IMR-90 (cell line): ENCODE data around the gene PRKCSH. TPM values are rescaled to one million over a fixed set of nuclear protein-coding genes. Genes with fewer than 3 reads are reported as not detected.

Experiments
- ATAC-seq: fragments of 200-7000 bp; cut with Tn5 transposase; 2 replicates; pipeline ENCODE4 v1.9.1; 2020; ENCODE audit warnings: low read depth, mild to moderate bottlenecking, moderate library complexity
- BruUV-seq: library from RNA; stranded (reverse); fragments of 400-500 nt; replicated peaks from 2 replicates; lab custom pipeline; 2021; lab: Mats Ljungman, UMichigan
- CTCF ChIA-PET: fragments of 300-600 bp; formaldehyde crosslinking; extraction: SDS; loops from one replicate; lab custom pipeline; 2021; ENCODE audit warnings: antibody characterized with exemption; lab: Yijun Ruan, JAX
- POLR2A ChIA-PET: fragments of 300-600 bp; sonication (Branson Sonifier 250); formaldehyde crosslinking; loops from one replicate; lab custom pipeline; 2022; ENCODE audit warnings: antibody characterized with exemption; ENCODE audit not compliant: unreplicated experiment; lab: Charles Lee
- DNase-seq: peaks from one replicate; pipeline ENCODE4 v3.0.0; 2013
- H2AFZ ChIP-seq: replicated peaks from 2 replicates; pipeline ENCODE3; 2013; ENCODE audit warnings: low read length, mild to moderate bottlenecking; ENCODE audit not compliant: poor library complexity
- H2AK5ac ChIP-seq: 2 replicates; pipeline ENCODE4 v1.6.1; 2013; ENCODE audit warnings: low read depth, low read length, inconsistent platforms
- H2AK9ac ChIP-seq: replicated peaks from 2 replicates; pipeline ENCODE3; 2013; ENCODE audit warnings: mild to moderate bottlenecking, low read depth, low read length, moderate library complexity; ENCODE audit not compliant: poor library complexity
- H2BK120ac ChIP-seq: 2 replicates; pipeline ENCODE4 v1.6.1; 2013; ENCODE audit warnings: low read depth, low read length, inconsistent platforms
- H2BK15ac ChIP-seq: 3 replicates; pipeline ENCODE4 v1.6.1; 2013; ENCODE audit warnings: low read depth, low read length, inconsistent platforms
- H2BK20ac ChIP-seq: 2 replicates; pipeline ENCODE4 v1.6.1; 2013; ENCODE audit warnings: low read depth, mild to moderate bottlenecking, inconsistent platforms, low read length, moderate library complexity
- H2BK5ac ChIP-seq: 2 replicates; pipeline ENCODE4 v1.6.1; 2013; ENCODE audit warnings: mild to moderate bottlenecking, low read depth, low read length, inconsistent platforms; ENCODE audit not compliant: poor library complexity, severe bottlenecking
- H3K14ac ChIP-seq: replicated peaks from 2 replicates; pipeline ENCODE4 v1.6.1; 2013; ENCODE audit warnings: low read depth, low read length, inconsistent platforms
- H3K18ac ChIP-seq: 2 replicates; pipeline ENCODE4 v1.6.1; 2013; ENCODE audit warnings: low read depth, low read length, control low read depth
- H3K23ac ChIP-seq: 2 replicates; pipeline ENCODE4 v1.6.1; 2013; ENCODE audit warnings: low read depth, low read length, inconsistent platforms
- H3K27ac ChIP-seq: 2 replicates; pipeline ENCODE4 v1.5.1; 2013; ENCODE audit warnings: mild to moderate bottlenecking, control low read depth, low read length; ENCODE audit not compliant: insufficient read depth
- H3K27me3 ChIP-seq: 2 replicates; pipeline ENCODE4 v1.6.1; 2013; ENCODE audit warnings: low read length; ENCODE audit not compliant: control insufficient read depth, insufficient read depth
- H3K36me3 ChIP-seq: 2 replicates; pipeline ENCODE4 v1.6.1; 2013; ENCODE audit warnings: low read length, mixed read lengths; ENCODE audit not compliant: control insufficient read depth, insufficient read depth
- H3K4ac ChIP-seq: 2 replicates; pipeline ENCODE4 v1.6.1; 2013; ENCODE audit warnings: low read depth, low read length, inconsistent platforms
- H3K4me1 ChIP-seq: 2 replicates; pipeline ENCODE4 v1.6.1; 2013; ENCODE audit warnings: low read length, mixed read lengths; ENCODE audit not compliant: control insufficient read depth, insufficient read depth
- H3K4me2 ChIP-seq: 2 replicates; pipeline ENCODE4 v1.6.1; 2013; ENCODE audit warnings: low read depth, mild to moderate bottlenecking, control low read depth, low read length, moderate library complexity
- H3K4me3 ChIP-seq: 2 replicates; pipeline ENCODE4 v1.5.1; 2013; ENCODE audit warnings: low read depth, mild to moderate bottlenecking, control low read depth, low read length, moderate library complexity; ENCODE audit not compliant: insufficient read depth
- H3K56ac ChIP-seq: 2 replicates; pipeline ENCODE4 v1.6.1; 2013; ENCODE audit warnings: low read length, inconsistent platforms; ENCODE audit not compliant: insufficient read depth; ENCODE audit errors: extremely low read depth
- H3K79me1 ChIP-seq, 2 experiments: 2 replicates each; pipeline ENCODE4 v1.6.1; 2013; ENCODE audit warnings: low read length in 2 of 2, inconsistent platforms in 1 of 2, low read depth in 1 of 2
- H3K9ac ChIP-seq: 2 replicates; pipeline ENCODE4 v1.6.1; 2013; ENCODE audit warnings: low read depth, low read length, control low read depth
- H3K9me1 ChIP-seq: 2 replicates; pipeline ENCODE4 v1.6.1; 2013; ENCODE audit warnings: low read length, inconsistent platforms; ENCODE audit not compliant: insufficient read depth
- H3K9me3 ChIP-seq: 2 replicates; pipeline ENCODE4 v1.6.1; 2013; ENCODE audit warnings: low read length; ENCODE audit not compliant: control insufficient read depth, insufficient read depth
- H4K20me1 ChIP-seq: 2 replicates; pipeline ENCODE4 v1.6.1; 2013; ENCODE audit warnings: low read length, inconsistent platforms; ENCODE audit not compliant: insufficient read depth
- H4K5ac ChIP-seq: 2 replicates; pipeline ENCODE4 v1.6.1; 2013; ENCODE audit warnings: mild to moderate bottlenecking, low read depth, low read length, control low read depth
- H4K8ac ChIP-seq, 2 experiments: 2 replicates each; pipeline ENCODE4 v1.6.1; 2013; ENCODE audit warnings: low read depth in 2 of 2, low read length in 2 of 2, control low read depth in 1 of 2, inconsistent platforms in 1 of 2
- H4K91ac ChIP-seq: 2 replicates; pipeline ENCODE4 v1.6.1; 2013; ENCODE audit warnings: low read depth, low read length, inconsistent platforms; ENCODE audit not compliant: insufficient read depth
- BHLHE40 ChIP-seq: fragments of 150-350 bp; IDR thresholded peaks from 2 replicates; pipeline ENCODE4 v1.6.1; 2016; ENCODE audit warnings: mild to moderate bottlenecking, low read depth, low read length
- CEBPB ChIP-seq: IDR thresholded peaks from 2 replicates; pipeline ENCODE4 v1.6.1; 2012; ENCODE audit warnings: low read depth, low read length, improper control_type of control experiment
- CHD1 ChIP-seq: IDR thresholded peaks from 2 replicates; pipeline ENCODE4 v1.6.1; 2012; ENCODE audit warnings: low read depth, low read length, improper control_type of control experiment
- ELK1 ChIP-seq: fragments of 150-350 bp; IDR thresholded peaks from 2 replicates; pipeline ENCODE4 v1.6.1; 2016; ENCODE audit warnings: low read depth, mild to moderate bottlenecking, low read length, moderate library complexity, borderline replicate concordance
- FOS ChIP-seq: fragments of 150-350 bp; IDR thresholded peaks from 2 replicates; pipeline ENCODE4 v1.6.1; 2016; ENCODE audit warnings: low read depth, low read length
- MAFK ChIP-seq: IDR thresholded peaks from 2 replicates; pipeline ENCODE4 v1.6.1; 2012; ENCODE audit warnings: low read depth, low read length, improper control_type of control experiment
- MAZ ChIP-seq: IDR thresholded peaks from 2 replicates; pipeline ENCODE4 v1.6.1; 2012; ENCODE audit warnings: low read depth, mild to moderate bottlenecking, low read length, improper control_type of control experiment, moderate library complexity, borderline replicate concordance
- MXI1 ChIP-seq: IDR thresholded peaks from 2 replicates; pipeline ENCODE4 v1.6.1; 2012; ENCODE audit warnings: low read depth, mild to moderate bottlenecking, low read length, moderate library complexity, borderline replicate concordance
- NFE2L2 ChIP-seq: fragments of 150-350 bp; IDR thresholded peaks from 2 replicates; pipeline ENCODE4 v1.6.1; 2016; ENCODE audit warnings: low read depth, mild to moderate bottlenecking, low read length
- POLR2A ChIP-seq: IDR thresholded peaks from 2 replicates; pipeline ENCODE4 v1.6.1; 2012; ENCODE audit warnings: mild to moderate bottlenecking, low read depth, low read length
- RAD21 ChIP-seq: IDR thresholded peaks from 2 replicates; pipeline ENCODE4 v1.6.1; 2012; ENCODE audit warnings: low read length, improper control_type of control experiment
- RFX5 ChIP-seq: IDR thresholded peaks from 2 replicates; pipeline ENCODE4 v1.8.0; 2012; ENCODE audit warnings: low read depth, mild to moderate bottlenecking, low read length, moderate library complexity
- WGBS, 2 experiments: methylation state at CpG; one replicate each; pipeline versions ENCODE4 v1.1.5 to v1.1.7; 2013; ENCODE audit warnings: missing lambda C conversion rate in 2 of 2; ENCODE audit not compliant: insufficient read length in 1 of 2; ENCODE audit errors: extremely low coverage in 2 of 2; 5-methylcytosine and 5-hydroxymethylcytosine counted together
- dilution Hi-C: fragments of 300-500 bp; cut with HindIII; formaldehyde crosslinking; loops from one replicate; pipeline ENCODE4 v1.14.3; 2018; ENCODE audit warnings: low sequenced_read_pairs; ENCODE audit not compliant: unreplicated experiment
- in situ Hi-C: fragments of 300-500 bp; cut with MboI; formaldehyde crosslinking; loops from 3 replicates; pipeline ENCODE4 v1.14.3; 2019; ENCODE audit warnings: low sequenced_read_pairs, inconsistent platforms, mixed read lengths
- intact Hi-C: fragments of 100-400 bp; cut with micrococcal nuclease; formaldehyde crosslinking; loops from 2 replicates; pipeline ENCODE4 v1.10.0; 2022
- polyA plus RNA-seq, 3 experiments: library from polyadenylated mRNA; depleted of rRNA; stranded (reverse); fragments of >200 nt; gene quantifications; 2 replicates each; pipeline ENCODE4 v1.2.3, GENCODE V29; 2012; ENCODE audit warnings: low replicate concordance in 1 of 3
- total RNA-seq: library from RNA; depleted of rRNA; stranded (reverse); fragments of >200 nt; gene quantifications from 2 replicates; pipeline ENCODE4 v1.2.3, GENCODE V29; 2012
- TF ChIP-seq, protein P1 (sequence below): fragments of 150-350 bp; IDR thresholded peaks from 2 replicates; pipeline ENCODE4 v1.6.1; 2017; ENCODE audit warnings: mild to moderate bottlenecking, antibody characterized with exemption, low read length, low read depth
- TF ChIP-seq, protein P2 (sequence below): conservative IDR thresholded peaks from 2 replicates; pipeline ENCODE4 v1.5.1; 2012; ENCODE audit warnings: mild to moderate bottlenecking, low read depth, low read length, improper control_type of control experiment

The PRKCSH gene
- total and polyA plus RNA-seq, 2 of the 4 experiments (the other 2 are of a cell fraction) = 36.0 to 252 TPM

- POLR2A ChIA-PET = no interaction called here
- Histone ChIP-seq H3K4me3 (no peak overlapping the region), H3K27me3 (peaks cover 2% of the 10 kb centered on the region), H3K9me1 (no peaks in the 10 kb centered on the region), H3K4ac (no peak overlapping the region), H3K27ac (no peak overlapping the region), H3K4me2 (no peak overlapping the region), H3K9ac (no peak overlapping the region), H2BK15ac (no peak overlapping the region), H3K4me1 (no peaks in the 10 kb centered on the region), H3K9me3 (no peaks in the 10 kb centered on the region), H3K23ac (no peak overlapping the region), H3K56ac (no peak overlapping the region), H4K20me1 (no peaks in the 10 kb centered on the region; the same call in 1 of the 2 replicates), H4K91ac (no peak overlapping the region), H3K36me3 (no peaks in the 10 kb centered on the region), H2BK120ac (no peak overlapping the region), H2BK5ac (no peak overlapping the region), H2AFZ (no peak overlapping the region), H4K5ac (no peak overlapping the region), H3K79me1 (no peaks in the 10 kb centered on the region), H3K18ac (no peak overlapping the region), H2BK20ac (no peak overlapping the region), H2AK9ac (no peak overlapping the region), H2AK5ac (no peak overlapping the region), H4K8ac (no peak overlapping the region), H3K14ac (no peak overlapping the region)
- no peak for TF ChIP-seq RAD21
- no peak for TF ChIP-seq MAFK
- TF ChIP-seq MAZ = no peak
- no peak for TF ChIP-seq FOS
- no peak for TF ChIP-seq BHLHE40
- no peak for TF ChIP-seq CHD1
- no peak for TF ChIP-seq POLR2A
- TF ChIP-seq, protein P1, sequence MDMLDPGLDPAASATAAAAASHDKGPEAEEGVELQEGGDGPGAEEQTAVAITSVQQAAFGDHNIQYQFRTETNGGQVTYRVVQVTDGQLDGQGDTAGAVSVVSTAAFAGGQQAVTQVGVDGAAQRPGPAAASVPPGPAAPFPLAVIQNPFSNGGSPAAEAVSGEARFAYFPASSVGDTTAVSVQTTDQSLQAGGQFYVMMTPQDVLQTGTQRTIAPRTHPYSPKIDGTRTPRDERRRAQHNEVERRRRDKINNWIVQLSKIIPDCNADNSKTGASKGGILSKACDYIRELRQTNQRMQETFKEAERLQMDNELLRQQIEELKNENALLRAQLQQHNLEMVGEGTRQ = no peak
- TF ChIP-seq NFE2L2 = no peak
- TF ChIP-seq RFX5 = no peak
- TF ChIP-seq CEBPB = no peak
- TF ChIP-seq MXI1 = no peak
- TF ChIP-seq, protein P2, sequence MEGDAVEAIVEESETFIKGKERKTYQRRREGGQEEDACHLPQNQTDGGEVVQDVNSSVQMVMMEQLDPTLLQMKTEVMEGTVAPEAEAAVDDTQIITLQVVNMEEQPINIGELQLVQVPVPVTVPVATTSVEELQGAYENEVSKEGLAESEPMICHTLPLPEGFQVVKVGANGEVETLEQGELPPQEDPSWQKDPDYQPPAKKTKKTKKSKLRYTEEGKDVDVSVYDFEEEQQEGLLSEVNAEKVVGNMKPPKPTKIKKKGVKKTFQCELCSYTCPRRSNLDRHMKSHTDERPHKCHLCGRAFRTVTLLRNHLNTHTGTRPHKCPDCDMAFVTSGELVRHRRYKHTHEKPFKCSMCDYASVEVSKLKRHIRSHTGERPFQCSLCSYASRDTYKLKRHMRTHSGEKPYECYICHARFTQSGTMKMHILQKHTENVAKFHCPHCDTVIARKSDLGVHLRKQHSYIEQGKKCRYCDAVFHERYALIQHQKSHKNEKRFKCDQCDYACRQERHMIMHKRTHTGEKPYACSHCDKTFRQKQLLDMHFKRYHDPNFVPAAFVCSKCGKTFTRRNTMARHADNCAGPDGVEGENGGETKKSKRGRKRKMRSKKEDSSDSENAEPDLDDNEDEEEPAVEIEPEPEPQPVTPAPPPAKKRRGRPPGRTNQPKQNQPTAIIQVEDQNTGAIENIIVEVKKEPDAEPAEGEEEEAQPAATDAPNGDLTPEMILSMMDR = no peak
- TF ChIP-seq ELK1 = no peak
- intact Hi-C loops = no loop called here
- DNase-seq (no peak), ATAC-seq (no peak)
- CTCF ChIA-PET = no interaction called here
- dilution Hi-C loops = no loop called here
- WGBS, 2 experiments = 50% methylated on average over 1 of the region's 4 CpGs; no CpG with 5 or more reads in 1 of the 2 experiments
- in situ Hi-C loops = no loop called here
- BruUV-seq = no TSS peak
Observed at GRCh38 chr19:11408591-11408990, 26.8 kb upstream of the PRKCSH start.
